SK-MEL-5 (cell line): Measurements from ENCODE around the gene SUMO3. TPM values are rescaled to one million over a fixed set of nuclear protein-coding genes. Genes with fewer than 3 reads are reported as not detected.

Experiments
- DNase-seq: peaks from one replicate; pipeline ENCODE4 v3.0.0-alpha.2; 2016; ENCODE audit warnings: low read depth, low spot score
- in situ Hi-C: cut with HindIII; loops from 2 replicates; pipeline ENCODE4 v1.10.0; 2016; ENCODE audit warnings: low sequenced_read_pairs, high pct_unique_total_duplicates, low pct_unique_long_range_greater_than_20kb
- total RNA-seq: library from RNA; depleted of rRNA; stranded (reverse); fragments of >200 nt; shearing (Covaris generic); gene quantifications from 2 replicates; pipeline ENCODE4 v1.2.3, GENCODE V29; 2014

SUMO3 gene
- total RNA-seq, 1 experiment from 2014 or later: 34.2 TPM

DNA sequence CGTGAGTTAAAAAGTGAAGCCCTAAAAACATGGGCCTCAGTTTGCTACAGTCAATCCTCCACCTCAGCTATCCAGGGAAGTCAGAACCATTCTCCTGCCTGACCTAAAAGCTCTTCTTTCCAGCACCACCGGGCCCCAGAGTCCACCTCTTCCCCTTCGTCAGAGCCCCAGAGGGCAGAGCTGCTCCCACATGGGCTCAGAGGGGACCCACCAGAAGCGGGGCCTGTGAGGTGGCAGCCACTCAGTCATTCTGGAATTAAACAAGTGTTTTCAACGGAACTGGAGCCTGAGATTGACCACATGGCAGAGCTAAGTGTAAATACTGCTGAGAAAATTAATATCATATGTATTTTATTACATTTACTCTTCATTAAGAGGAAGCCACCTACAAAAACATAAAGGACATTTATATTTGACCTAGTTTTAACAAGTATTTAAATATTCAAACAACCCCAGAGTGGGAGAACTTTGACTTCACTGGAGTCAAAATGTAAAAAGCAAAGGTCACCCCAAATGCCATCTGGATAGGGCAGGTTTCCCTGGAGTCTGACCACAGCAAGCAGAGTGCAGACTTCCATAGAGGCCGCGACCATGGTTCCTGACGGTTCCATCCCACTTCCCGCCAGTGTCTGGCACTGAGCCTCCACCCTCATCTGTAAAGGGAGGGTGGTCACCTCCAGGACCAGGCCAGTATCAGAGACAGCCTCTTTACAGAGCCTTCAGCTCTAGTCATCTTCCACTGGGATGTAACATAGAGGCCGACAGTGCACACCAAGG lies 1.8 kb downstream of the SUMO3 start:
- in situ Hi-C loops: no loop called here
- DNase-seq: no peak

GRCh38 chr21:44815225-44815624 lies 2.6 kb downstream of the SUMO3 start:
- in situ Hi-C loops: no loop called here
- no peak for DNase-seq

- DNase-seq: no peak
- in situ Hi-C loops: no loop called here
These were observed 3.3 kb downstream of the SUMO3 start for GRCh38 chr21:44814498-44815023.

GRCh38 chr21:44813727-44814126 lies 4.1 kb downstream of the SUMO3 start:
- no peak for DNase-seq
- in situ Hi-C loops: no loop called here

DNA sequence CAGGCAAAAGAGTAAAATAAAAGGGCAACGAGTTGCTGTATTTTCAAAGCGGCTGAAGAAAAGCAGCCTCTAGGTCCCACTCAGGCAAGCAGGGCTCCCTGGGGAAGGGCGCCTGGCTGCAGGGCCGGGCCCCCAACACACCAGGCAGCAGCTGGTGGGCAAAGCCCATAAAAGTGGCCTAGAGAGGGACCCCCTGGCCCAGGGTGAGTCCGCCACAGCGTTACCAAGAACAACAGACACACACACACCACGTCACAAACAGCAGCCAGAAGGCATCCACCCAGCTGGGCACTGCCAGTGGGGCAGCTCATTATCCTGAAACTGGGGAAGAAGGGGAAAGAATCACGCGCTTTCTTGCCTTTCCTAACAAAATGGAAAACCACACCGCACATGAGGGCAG lies 4.7 kb downstream of the SUMO3 start:
- in situ Hi-C loops: no loop called here
- DNase-seq: no peak

DNA sequence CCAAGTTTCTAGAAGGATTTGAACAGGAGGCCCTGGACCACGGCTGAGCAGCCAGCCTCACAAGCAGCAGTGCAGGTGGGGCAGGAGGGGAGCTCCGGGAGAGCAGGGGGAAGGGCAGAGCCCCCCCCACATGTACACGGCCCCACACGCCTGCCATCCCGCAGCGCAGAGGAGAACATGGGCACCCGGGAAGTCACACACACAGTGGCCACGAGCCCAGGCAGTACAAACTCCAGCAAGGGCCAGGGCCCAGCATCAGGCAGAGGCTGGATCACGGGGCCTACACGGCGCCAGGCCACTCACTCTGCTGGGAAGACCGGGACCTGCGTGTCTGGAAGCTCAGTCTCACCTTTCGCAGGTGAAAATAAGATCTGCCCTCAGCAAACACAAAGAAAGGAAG lies 5.2 kb downstream of the SUMO3 start:
- in situ Hi-C loops: no loop called here
- DNase-seq: no peak

- in situ Hi-C loops: no loop called here
- DNase-seq: no peak
These were observed 7.1 kb downstream of the SUMO3 start for GRCh38 chr21:44810779-44811178.

GRCh38 chr21:44805859-44806258 lies 12.0 kb downstream of the SUMO3 start:
- DNase-seq: no peak
- in situ Hi-C loops: no loop called here

GRCh38 chr21:44805226-44805625 lies 12.6 kb downstream of the SUMO3 start:
- no peak for DNase-seq
- in situ Hi-C loops: no loop called here

- in situ Hi-C loops: no loop called here
- no peak for DNase-seq
These were observed 13.1 kb downstream of the SUMO3 start for GRCh38 chr21:44804762-44805161.

GRCh38 chr21:44803651-44804050 lies 14.2 kb downstream of the SUMO3 start:
- in situ Hi-C loops: no loop called here
- DNase-seq: no peak

DNA sequence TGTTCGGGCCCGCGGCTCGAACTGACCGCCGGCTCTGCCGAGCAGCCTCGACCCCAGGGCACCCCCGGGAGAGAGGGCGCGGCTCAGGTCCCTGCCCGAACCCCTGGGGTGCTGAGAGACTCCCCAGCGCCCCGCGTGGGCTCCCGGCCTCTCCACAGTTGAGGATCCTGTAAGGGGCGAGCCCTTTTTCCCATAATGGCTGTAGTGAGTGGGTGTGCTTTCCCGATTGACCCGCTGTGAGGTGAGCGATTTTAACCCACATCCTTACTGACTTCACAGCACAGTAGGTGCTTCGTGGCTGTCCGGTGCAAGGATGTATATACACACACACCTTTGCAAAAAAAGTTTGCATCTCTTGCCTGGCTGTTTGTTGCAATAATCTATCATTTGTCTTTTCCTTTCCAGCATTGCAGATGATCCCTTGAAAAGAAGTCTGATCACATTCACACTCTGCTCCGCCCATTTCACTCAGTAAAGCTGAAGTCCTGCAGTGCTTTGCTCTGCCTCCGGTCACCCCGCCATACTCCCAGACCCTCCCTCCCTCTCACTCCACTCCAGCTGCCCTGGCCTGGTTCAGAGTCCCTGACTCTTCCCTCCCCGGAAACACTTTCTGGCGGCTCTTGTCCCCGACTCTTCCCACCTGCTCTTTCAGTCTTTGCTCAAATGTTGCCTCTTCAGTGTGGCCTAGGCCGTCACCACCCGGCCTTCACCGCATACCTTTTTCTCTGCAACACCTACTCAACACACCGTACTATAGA lies 15.3 kb downstream of the SUMO3 start:
- in situ Hi-C loops: no loop called here
- peak; percentile 19 for DNase-seq

GRCh38 chr21:44801468-44802395 lies 16.1 kb downstream of the SUMO3 start, which contains the start of gene UBE2G2:
Gene UBE2G2 (minus strand): TSS chr21:44801820. CDS start chr21:44801748, 72 bp downstream.
- peak; percentile 70 for DNase-seq
- in situ Hi-C loops: no loop called here

GRCh38 chr21:44800971-44801467 lies 16.8 kb downstream of the SUMO3 start:
- DNase-seq: peak; percentile 37
- in situ Hi-C loops: no loop called here

DNA sequence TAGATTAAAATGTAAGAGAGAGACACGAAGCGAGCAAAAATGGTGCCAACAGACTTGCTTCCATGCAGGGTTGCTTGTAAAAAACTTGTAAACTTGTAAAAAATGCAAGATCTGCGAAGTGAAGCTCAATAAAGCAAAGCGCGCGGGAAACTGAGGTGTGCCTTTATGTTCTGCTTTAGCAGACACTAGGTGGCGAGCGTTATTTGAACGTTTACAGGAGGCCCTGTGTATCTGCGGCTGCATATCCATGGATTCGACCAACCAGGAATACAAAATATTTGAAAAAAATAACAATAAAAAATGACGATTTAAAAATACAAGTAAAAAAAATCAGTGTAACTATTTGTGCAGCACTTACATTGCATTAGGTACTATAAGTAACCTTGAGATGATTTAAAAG lies 17.8 kb downstream of the SUMO3 start:
- DNase-seq: peak; percentile 69
- in situ Hi-C loops: no loop called here

- DNase-seq: no peak
- in situ Hi-C loops: no loop called here
These were observed 18.2 kb downstream of the SUMO3 start for GRCh38 chr21:44799646-44800045.

GRCh38 chr21:44797775-44798174 lies 20.1 kb downstream of the SUMO3 start:
- in situ Hi-C loops: no loop called here
- DNase-seq: no peak

DNA sequence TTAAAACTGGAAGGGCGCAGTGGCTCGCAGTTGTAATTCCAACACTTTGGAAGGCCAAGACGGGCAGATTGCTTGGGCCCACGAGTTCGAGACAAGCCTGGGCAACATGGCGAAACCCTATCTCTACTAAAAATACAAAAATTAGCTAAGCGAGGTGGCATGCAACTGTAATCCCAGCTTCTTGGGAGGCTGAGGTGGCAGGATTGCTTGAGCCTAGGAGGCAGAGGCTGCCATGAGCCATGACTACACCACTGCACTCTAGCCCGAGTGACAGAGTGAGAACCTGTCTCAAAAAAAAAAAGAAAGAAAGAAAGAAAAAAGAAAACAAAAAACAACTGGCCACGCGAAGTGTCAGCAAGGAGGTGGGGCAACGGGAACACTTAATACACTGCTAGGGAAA lies 22.5 kb downstream of the SUMO3 start:
- in situ Hi-C loops: no loop called here
- DNase-seq: no peak
